GM23248 (cell line): ENCODE results near the gene COL3A1. TPM values are rescaled to one million over a fixed set of nuclear protein-coding genes. Genes with fewer than 3 reads are reported as not detected.

ENCODE experiments used
- DNase-seq: peaks from one replicate; pipeline ENCODE4 v3.0.0-alpha.2; 2015
- H2AFZ ChIP-seq: fragments of 200-600 bp; sonication (generic); 2 replicates; pipeline ENCODE4 v1.6.1; 2016; ENCODE audit warnings: antibody characterized with exemption
- H3F3A ChIP-seq: fragments of 200-600 bp; sonication (generic); 2 replicates; pipeline ENCODE4 v1.6.1; 2016; ENCODE audit warnings: mild to moderate bottlenecking, antibody characterized with exemption, mixed run types; ENCODE audit not compliant: insufficient read depth
- H3K27ac ChIP-seq: fragments of 200-600 bp; sonication (generic); 2 replicates; pipeline ENCODE4 v1.5.1; 2016; ENCODE audit warnings: mild to moderate bottlenecking
- H3K27me3 ChIP-seq: fragments of 200-600 bp; sonication (generic); replicated peaks from 2 replicates; pipeline ENCODE4 v1.6.1; 2016; ENCODE audit warnings: mild to moderate bottlenecking; ENCODE audit not compliant: insufficient read depth
- H3K36me3 ChIP-seq: fragments of 200-600 bp; sonication (generic); 2 replicates; pipeline ENCODE4 v1.6.1; 2016; ENCODE audit warnings: low read depth, mild to moderate bottlenecking
- H3K4me1 ChIP-seq: fragments of 200-600 bp; sonication (generic); 2 replicates; pipeline ENCODE4 v1.6.1; 2016; ENCODE audit warnings: mild to moderate bottlenecking; ENCODE audit not compliant: insufficient read depth
- H3K4me2 ChIP-seq: fragments of 200-600 bp; sonication (generic); one replicate; pipeline ENCODE4 v1.6.1; 2016; ENCODE audit warnings: mild to moderate bottlenecking; ENCODE audit not compliant: unreplicated experiment
- H3K4me3 ChIP-seq: fragments of 200-600 bp; sonication (generic); 2 replicates; pipeline ENCODE4 v1.5.1; 2016; ENCODE audit warnings: mild to moderate bottlenecking
- H3K79me2 ChIP-seq: fragments of 200-600 bp; sonication (generic); 2 replicates; pipeline ENCODE4 v1.6.1; 2016; ENCODE audit warnings: mild to moderate bottlenecking; ENCODE audit not compliant: insufficient read depth
- H3K9ac ChIP-seq: fragments of 200-600 bp; sonication (generic); 2 replicates; pipeline ENCODE4 v1.6.1; 2016; ENCODE audit warnings: mild to moderate bottlenecking
- H3K9me2 ChIP-seq: fragments of 200-600 bp; sonication (generic); 2 replicates; pipeline ENCODE4 v1.6.1; 2016; ENCODE audit warnings: mixed run types, mild to moderate bottlenecking, moderate library complexity; ENCODE audit not compliant: insufficient read depth
- H3K9me3 ChIP-seq: fragments of 200-600 bp; sonication (generic); one replicate; pipeline ENCODE4 v1.6.1; 2017; ENCODE audit warnings: low read depth
- H4K20me1 ChIP-seq: fragments of 200-600 bp; sonication (generic); 2 replicates; pipeline ENCODE4 v1.6.0; 2016; ENCODE audit not compliant: insufficient read depth
- EZH2 ChIP-seq: fragments of 200-600 bp; sonication (generic); IDR thresholded peaks from 2 replicates; pipeline ENCODE4 v1.6.1; 2018; ENCODE audit warnings: antibody characterized with exemption, mild to moderate bottlenecking; ENCODE audit not compliant: insufficient read depth, poor library complexity, severe bottlenecking
- EZH2phosphoT487 ChIP-seq: fragments of 200-600 bp; sonication (generic); IDR thresholded peaks from 2 replicates; pipeline ENCODE4 v1.6.1; 2018; ENCODE audit warnings: antibody characterized with exemption, moderate library complexity, mild to moderate bottlenecking, low read depth; ENCODE audit not compliant: insufficient read depth
- WGBS, 2 experiments: methylation state at CpG; one replicate each; pipeline ENCODE4 v1.1.6; 2015 to 2017; ENCODE audit warnings: low lambda C conversion rate in 2 of 2, low coverage in 1 of 2; ENCODE audit errors: missing lambda C conversion rate in 2 of 2; 5-methylcytosine and 5-hydroxymethylcytosine counted together
- in situ Hi-C: fragments of 300-500 bp; cut with MboI; formaldehyde crosslinking; loops from 2 replicates; pipeline ENCODE4 v1.15.0; 2020
- polyA plus RNA-seq: library from polyadenylated mRNA; unstranded; fragments of >200 nt; fragmentation: Nextera tagmentation; extraction: Ambion mirVana; gene quantifications from 2 replicates; pipeline ENCODE4 v1.2.1, GENCODE V29; 2016
- total RNA-seq: library from RNA; depleted of rRNA; stranded (reverse); fragments of >200 nt; shearing (Covaris generic); gene quantifications from 2 replicates; pipeline ENCODE4 v1.2.3, GENCODE V29; 2014

COL3A1 gene
- total and polyA plus RNA-seq, 2 experiments from 2014 or later, result 977 to 2,153 TPM

GRCh38 chr2:188976545-188977268 is 2.5 kb downstream of the COL3A1 start:
- H2AFZ ChIP-seq, result peak overlapping the region; percentile 38
- H3K79me2 ChIP-seq, result peaks cover 78% of the 10 kb centered on the region
- H3K4me2 ChIP-seq, result peak overlapping the region; percentile 97
- 1% methylated on average over 8 of the region's 8 CpGs for WGBS, 2 experiments
- H3K9me3 ChIP-seq, result no peaks in the 10 kb centered on the region
- TF ChIP-seq EZH2phosphoT487, result no peak
- TF ChIP-seq EZH2, result no peak
- no peaks in the 10 kb centered on the region for H3K9me2 ChIP-seq
- peak overlapping the region; percentile 85 for H3K4me3 ChIP-seq
- H4K20me1 ChIP-seq, result no peaks in the 10 kb centered on the region
- H3K27me3 ChIP-seq, result no peaks in the 10 kb centered on the region
- peak overlapping the region; percentile 89 for H3K27ac ChIP-seq
- DNase-seq, result peak; percentile 85
- peaks cover 68% of the 10 kb centered on the region for H3F3A ChIP-seq
- in situ Hi-C loops, result loop anchor here (5.0 kb wide), 1 partner anchor 449 kb away; no protein-coding TSS in a partner anchor
- H3K4me1 ChIP-seq, result peaks cover 57% of the 10 kb centered on the region
- peak overlapping the region; percentile 90 for H3K9ac ChIP-seq
- H3K36me3 ChIP-seq, result no peaks in the 10 kb centered on the region

GRCh38 chr2:188977317-188977716 is 3.1 kb downstream of the COL3A1 start:
- DNase-seq, result no peak
- WGBS, 2 experiments, result 2 to 8% methylated on average over 2 of the region's 2 CpGs
- peaks cover 57% of the 10 kb centered on the region for H3K4me1 ChIP-seq
- H3F3A ChIP-seq, result peaks cover 72% of the 10 kb centered on the region
- peak overlapping the region; percentile 97 for H3K4me2 ChIP-seq
- no peaks in the 10 kb centered on the region for H4K20me1 ChIP-seq
- H3K9me3 ChIP-seq, result no peaks in the 10 kb centered on the region
- peak overlapping the region; percentile 26; the same call in 1 of the 2 replicates for H2AFZ ChIP-seq
- peak overlapping the region; percentile 85 for H3K4me3 ChIP-seq
- peak overlapping the region; percentile 90 for H3K9ac ChIP-seq
- peaks cover 84% of the 10 kb centered on the region for H3K79me2 ChIP-seq
- in situ Hi-C loops, result loop anchor here (5.0 kb wide), 1 partner anchor 450 kb away; no protein-coding TSS in a partner anchor
- TF ChIP-seq EZH2phosphoT487, result no peak
- TF ChIP-seq EZH2, result no peak
- H3K27me3 ChIP-seq, result no peaks in the 10 kb centered on the region
- H3K9me2 ChIP-seq, result no peaks in the 10 kb centered on the region
- H3K27ac ChIP-seq, result peak overlapping the region; percentile 89
- no peaks in the 10 kb centered on the region for H3K36me3 ChIP-seq

DNA sequence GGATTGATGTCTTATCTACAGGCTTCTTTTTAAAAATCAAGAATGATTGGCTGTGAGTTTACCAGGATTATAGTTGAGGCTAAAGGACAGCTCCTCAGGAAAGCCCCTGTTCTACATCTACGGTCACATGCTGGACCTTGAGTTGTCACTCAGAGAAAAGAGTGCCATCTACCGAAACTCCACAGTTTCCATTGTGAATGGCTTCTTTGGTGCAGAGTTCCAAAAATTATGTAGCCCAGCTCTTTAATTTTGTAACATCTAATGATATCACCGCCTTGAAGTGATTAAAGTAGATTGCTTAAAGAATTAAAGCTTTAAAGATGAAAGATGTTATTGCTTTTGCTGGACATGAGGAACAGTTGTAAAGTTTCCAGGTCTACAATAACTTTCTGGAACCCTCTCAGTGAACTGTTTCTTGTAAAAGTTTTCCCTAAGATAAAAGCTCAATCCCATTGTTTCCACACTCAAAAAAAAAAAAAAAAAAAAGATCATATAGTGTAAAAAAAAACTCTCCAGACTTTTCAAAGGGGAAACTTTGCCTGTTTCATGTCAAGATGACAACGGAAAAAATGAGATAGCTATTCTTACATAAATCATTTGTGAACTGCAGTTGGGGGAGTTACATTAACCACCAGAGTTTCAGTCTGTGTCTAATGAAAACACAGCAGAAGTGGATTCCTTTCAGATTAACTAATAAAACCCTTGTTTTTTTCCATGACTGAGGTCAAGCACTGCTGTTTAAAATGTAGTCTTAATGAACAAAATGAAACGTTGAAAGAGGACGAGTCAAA is 4.3 kb downstream of the COL3A1 start:
- in situ Hi-C loops, result loop anchor here (5.0 kb wide), 1 partner anchor 451 kb away; no protein-coding TSS in a partner anchor
- no peaks in the 10 kb centered on the region for H4K20me1 ChIP-seq

More for the DNA sequence above, 4.3 kb downstream of the COL3A1 start:
- H3K9ac ChIP-seq, result peak overlapping the region; percentile 90
- peaks cover 78% of the 10 kb centered on the region for H3F3A ChIP-seq
- WGBS, 2 experiments, result 1% methylated on average over 6 of the region's 6 CpGs
- H3K79me2 ChIP-seq, result peaks cover 95% of the 10 kb centered on the region
- H2AFZ ChIP-seq, result peak overlapping the region; percentile 20
- H3K9me3 ChIP-seq, result no peaks in the 10 kb centered on the region
- H3K27ac ChIP-seq, result peak overlapping the region; percentile 89
- DNase-seq, result peak; percentile 83
- no peak for TF ChIP-seq EZH2phosphoT487
- no peak for TF ChIP-seq EZH2
- H3K27me3 ChIP-seq, result no peaks in the 10 kb centered on the region
- H3K36me3 ChIP-seq, result no peaks in the 10 kb centered on the region
- H3K4me3 ChIP-seq, result peak overlapping the region; percentile 85
- peak overlapping the region; percentile 97 for H3K4me2 ChIP-seq
- no peaks in the 10 kb centered on the region for H3K9me2 ChIP-seq
- H3K4me1 ChIP-seq, result peaks cover 61% of the 10 kb centered on the region
